Stimulated activated CD4-positive, alpha-beta T cell treated with anti-CD3 and anti-CD28 coated beads, Interleukin-15, amount 100 ng/mL, for 24 hours (primary cell): ENCODE data around the gene PLPP4.

ENCODE experiments used
- DNase-seq: peaks from one replicate; pipeline ENCODE4 v3.0.0-alpha.2; 2020

The PLPP4 gene

GRCh38 chr10:120457431-120458172 is 575 bp downstream of the PLPP4 start:
- no peak for DNase-seq

DNA sequence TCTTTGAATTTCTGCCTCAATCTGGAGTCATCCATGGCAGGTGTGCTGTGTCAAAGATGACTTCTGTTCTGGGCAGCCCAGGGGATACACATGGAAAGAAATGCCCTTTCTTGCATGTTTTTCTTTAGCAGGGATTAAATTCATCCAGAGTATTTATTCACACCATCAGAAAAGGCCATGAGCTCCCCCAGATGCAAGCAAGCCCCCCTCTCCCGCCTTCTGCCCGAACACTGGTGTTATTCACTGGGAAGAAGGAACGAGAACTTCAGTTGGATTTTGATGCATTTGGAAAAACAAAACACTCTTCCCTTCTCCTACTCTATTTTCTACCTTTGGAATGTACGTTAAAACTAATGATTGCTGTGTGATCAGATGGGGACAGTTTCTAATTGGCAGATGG is 1.4 kb downstream of the PLPP4 start:
- DNase-seq: no peak

GRCh38 chr10:120459185-120459584 is 2.2 kb downstream of the PLPP4 start:
- DNase-seq: no peak

- DNase-seq: no peak
These were observed 3.2 kb downstream of the PLPP4 start for GRCh38 chr10:120460186-120460585.

GRCh38 chr10:120460776-120461175 is 3.7 kb downstream of the PLPP4 start:
- DNase-seq: no peak

DNA sequence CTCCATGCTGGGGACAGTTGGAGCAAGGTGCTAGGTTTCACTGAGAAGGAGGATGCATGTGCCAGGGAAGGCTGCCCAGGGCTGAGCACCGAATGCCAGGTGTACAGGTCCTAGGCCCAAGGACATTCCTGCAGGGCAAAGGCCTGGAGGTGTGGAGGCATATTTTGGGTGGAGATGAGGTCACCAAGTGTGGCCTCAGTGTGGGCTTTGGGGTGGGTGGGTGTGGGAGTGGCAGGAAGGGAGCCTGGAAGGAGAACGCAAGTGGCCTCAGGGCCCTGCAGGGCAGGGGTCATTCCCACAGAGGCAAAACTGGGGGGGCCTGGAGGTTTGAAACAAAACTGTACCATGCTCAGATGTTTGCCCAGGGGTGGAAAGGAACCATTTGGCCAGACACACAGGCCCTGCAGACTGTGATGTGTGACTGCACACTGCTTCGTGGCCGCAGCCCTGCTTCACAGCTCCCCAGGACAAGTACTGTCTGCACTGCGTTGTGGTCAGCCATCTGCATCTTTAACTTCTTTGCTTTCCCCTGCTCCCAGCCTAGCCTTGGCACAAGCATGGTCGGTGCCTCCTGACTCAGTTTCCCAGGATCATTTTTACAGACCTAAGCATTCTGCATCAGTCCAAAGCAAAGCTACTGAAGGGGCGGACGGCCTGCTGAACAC is 5.1 kb downstream of the PLPP4 start:
- DNase-seq: no peak

DNA sequence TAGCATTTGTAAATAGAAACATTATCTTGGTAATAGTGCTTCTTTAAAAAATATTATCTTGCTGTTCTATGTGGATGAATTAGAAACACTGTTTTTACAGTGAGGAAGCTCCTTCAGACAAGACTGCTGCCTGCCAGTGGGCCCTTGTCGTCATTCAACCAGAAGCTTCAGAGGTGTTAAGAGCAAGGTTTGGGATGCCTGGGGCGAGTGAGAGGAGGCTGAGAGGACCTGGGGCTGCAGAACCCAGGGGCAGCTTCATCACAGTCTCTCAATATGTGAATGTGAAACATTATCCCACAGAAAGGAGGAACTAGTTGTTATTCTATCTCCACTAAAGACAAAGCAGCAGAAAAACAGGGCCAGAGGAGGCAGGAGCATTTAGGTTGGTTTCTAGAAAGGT is 8.1 kb downstream of the PLPP4 start:
- no peak for DNase-seq

- DNase-seq: no peak
These were observed 9.0 kb downstream of the PLPP4 start for GRCh38 chr10:120466006-120466405.

GRCh38 chr10:120473593-120473992 is 16.6 kb downstream of the PLPP4 start:
- DNase-seq: no peak

DNA sequence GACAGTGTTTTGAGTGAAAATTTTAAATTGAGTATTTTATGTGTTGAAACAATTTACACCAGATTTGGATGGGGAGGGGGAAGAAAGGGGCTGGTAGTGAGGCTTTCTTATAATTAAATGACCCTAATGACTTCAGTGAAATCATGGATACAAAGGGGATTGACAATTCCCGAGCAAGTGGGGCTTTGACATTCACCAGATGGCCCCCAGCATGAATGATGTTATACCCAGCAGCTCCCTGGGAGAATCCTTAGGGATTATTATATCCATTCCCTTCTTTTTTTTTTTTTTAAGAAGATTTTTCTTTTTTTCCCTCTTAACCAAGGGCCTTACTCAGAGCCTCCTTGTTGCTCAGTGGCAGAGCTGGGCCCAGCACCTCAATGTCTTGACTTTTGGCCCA is 17.9 kb downstream of the PLPP4 start:
- no peak for DNase-seq

- no peak for DNase-seq
These were observed 19.1 kb downstream of the PLPP4 start for GRCh38 chr10:120475844-120476791.

DNA sequence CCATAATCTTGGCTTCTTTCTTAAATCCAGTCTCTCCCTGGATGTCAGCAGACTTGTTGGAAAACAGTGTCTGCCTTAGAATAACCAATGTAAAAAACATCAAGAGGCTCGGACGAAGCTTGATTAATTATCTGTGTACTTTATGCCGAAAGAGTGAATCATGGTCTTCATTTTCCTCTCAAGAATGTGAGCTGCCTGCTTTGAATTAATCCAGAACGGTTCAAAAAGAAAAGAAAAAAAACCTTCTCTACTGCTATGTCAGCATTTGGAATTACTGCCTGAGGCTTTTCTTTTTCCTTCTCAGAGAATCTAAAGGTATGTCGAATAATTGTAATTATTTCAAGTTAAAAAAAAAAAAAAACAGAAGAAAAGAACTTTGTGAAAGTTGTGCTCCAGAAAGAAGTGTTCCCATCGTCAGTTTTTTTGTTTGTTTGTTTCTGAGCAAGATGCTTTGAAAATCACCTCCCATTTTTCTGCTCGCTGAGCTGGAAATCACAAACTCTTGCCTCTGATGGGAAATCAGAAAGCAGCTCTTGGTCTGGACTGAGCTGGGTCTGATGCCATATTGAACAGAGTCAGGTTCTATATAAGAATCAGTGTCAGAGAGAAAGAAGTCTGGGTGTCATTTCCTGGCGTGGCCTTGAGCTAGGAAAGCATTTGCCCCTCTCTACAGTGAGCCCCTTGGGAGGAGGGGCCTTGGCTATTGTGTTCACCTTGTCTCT is 20.2 kb downstream of the PLPP4 start:
- no peak for DNase-seq

GRCh38 chr10:120477743-120478141 is 20.7 kb downstream of the PLPP4 start:
- no peak for DNase-seq

- DNase-seq: no peak
These were observed 21.4 kb downstream of the PLPP4 start for GRCh38 chr10:120478386-120478785.

DNA sequence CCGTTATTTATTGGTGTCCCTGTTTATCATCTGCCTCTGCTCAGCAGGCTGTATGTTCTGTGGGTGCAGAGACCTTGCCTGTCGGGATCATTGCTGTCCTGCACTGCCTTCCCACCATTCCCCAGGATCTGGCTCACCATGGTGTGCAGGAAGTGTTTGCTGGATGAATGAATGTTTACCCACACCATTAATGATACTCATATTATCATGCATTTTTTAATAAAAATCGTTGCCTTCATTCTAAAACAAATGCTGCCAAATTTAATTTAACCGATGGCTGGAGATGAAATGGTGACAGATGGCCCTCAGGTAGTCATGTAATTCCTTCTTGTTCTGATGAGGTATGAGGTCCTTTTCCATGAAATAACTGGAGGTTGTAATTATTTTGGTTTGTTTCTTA is 22.5 kb downstream of the PLPP4 start:
- no peak for DNase-seq

DNA sequence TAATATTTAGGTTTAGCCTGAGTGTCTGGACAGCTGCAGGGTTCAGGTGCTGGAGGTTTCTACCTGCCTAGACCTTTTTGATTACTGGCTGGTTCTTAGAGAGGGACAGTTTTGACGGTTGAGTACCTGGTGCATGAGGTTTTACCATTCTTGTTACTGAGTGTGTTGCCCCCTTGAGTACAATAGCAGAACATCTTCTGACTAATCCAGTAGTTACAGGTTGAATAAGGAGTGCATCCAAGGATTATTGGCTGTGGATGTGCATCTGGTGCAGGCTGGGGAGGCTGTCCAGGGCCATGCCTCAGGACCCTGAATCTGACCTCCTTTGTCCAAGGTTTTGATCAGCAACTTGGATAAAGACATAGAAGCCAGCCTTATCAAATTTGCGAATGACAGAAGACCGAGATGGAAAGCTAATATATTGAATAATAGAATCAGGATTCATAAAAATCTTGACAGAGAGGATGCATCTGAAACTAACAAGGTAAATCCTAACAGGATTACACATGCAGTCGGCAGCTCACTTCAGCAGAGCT is 23.1 kb downstream of the PLPP4 start:
- DNase-seq: no peak

DNA sequence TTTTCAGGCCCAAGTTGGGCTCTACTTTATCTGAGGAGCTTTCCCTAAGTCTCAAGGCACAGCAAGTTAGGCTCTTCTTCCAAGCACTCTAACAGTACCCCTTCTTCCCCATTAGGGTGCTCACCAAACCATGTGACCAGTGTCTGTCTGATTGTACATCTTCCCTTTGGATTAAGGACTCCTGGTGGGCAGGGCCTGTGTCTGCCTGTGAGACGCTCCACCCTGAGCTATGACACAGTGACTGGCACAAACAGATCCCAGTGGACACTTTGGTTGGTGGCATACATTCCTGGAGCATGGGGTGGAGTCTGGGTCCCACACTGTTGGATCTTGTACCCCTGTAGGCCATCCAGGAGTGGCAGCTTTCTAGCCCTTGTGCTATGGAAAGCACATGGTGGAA is 23.8 kb downstream of the PLPP4 start:
- no peak for DNase-seq

GRCh38 chr10:120483006-120483405 is 26.0 kb downstream of the PLPP4 start:
- DNase-seq: no peak

DNA sequence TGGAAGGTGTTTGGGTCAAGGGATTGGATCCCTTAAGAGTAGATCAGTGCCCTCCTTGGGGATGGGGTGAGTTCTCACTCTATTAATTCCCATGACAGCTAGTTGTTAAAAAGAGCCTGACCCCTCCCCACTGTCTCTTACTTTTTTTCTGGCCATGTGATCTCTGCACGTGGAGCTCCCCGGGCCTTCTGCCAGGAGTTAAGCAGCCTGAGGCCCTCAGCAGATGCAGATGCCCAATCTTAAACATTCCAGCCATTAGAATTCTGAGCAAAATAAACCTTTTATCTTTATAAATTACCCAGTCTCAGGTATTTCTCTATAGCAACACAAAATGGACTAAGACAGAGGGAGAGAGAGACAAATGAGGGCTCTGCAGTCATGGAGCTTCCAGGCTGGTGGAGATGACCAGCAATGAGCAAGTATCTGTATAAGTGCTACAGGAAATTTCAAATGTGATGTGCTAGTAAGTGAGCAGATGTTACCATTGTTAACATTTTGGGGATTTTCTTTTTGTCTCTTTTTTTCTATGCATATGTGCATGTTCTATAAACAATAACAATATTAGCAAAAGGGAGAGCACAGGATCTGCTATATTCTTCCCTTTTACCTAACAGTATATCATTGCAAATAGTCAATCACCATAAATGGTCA is 26.7 kb downstream of the PLPP4 start:
- no peak for DNase-seq

DNA sequence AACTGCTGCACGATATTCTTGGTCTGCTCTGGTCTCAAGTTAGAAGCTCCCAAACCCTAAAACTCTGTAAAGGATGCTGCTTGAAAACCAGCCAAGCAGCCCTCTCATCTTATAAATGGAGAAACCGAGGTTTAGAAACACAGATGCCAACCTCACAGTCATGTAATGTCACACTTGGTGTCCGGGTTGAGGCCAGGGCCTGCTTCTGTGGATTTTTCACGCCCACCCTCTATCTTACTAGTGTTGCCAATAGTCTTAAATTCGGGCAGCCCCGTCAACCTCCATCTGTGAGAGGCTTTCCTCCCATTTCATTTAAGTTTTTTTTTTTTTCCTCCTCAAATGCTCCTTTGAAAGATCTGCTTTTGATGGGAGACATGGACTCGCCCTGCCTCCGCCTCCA is 28.9 kb downstream of the PLPP4 start:
- DNase-seq: no peak

DNA sequence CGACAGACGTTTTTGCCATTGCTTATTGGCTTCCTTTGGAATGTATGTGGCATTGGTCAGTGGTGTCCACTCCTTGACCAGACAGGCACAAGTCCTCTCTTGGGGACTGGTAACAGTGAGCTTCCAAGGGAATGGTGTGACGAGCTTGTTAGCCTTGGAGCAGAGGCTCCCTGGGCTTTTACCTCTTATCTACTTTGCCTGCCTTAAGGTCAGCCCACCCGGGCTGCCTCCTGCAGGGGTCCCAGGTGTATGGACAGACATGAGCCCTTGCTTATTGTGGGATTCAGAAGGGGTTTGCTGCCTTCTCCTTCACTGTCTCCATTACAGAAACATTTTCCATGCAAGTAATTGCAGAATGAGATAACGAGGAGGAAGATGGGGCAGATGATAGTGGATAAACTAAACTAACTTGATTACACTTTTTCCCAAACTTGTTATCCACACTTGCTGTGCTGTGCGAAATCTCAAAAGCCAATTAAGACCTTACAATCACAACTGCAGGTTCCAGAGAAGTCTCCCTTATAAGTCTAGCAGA is 29.7 kb downstream of the PLPP4 start:
- no peak for DNase-seq

- DNase-seq: no peak
These were observed 33.3 kb downstream of the PLPP4 start for GRCh38 chr10:120490288-120490687.
